DND-41 (cell line): ENCODE measurements around the gene ATXN7.

ENCODE experiments used
- EZH2 ChIP-seq: IDR thresholded peaks from 3 replicates; pipeline ENCODE4 v1.6.1; 2012; ENCODE audit warnings: borderline replicate concordance, low read depth, mild to moderate bottlenecking, moderate library complexity, low read length, inconsistent platforms; ENCODE audit not compliant: severe bottlenecking
- TF ChIP-seq, protein P1 (sequence below): IDR thresholded peaks from 2 replicates; pipeline ENCODE4 v1.5.1; 2012; ENCODE audit warnings: borderline replicate concordance, low read length, moderate library complexity, mild to moderate bottlenecking; ENCODE audit not compliant: poor library complexity, severe bottlenecking; ENCODE audit errors: extremely low read depth

DNA sequence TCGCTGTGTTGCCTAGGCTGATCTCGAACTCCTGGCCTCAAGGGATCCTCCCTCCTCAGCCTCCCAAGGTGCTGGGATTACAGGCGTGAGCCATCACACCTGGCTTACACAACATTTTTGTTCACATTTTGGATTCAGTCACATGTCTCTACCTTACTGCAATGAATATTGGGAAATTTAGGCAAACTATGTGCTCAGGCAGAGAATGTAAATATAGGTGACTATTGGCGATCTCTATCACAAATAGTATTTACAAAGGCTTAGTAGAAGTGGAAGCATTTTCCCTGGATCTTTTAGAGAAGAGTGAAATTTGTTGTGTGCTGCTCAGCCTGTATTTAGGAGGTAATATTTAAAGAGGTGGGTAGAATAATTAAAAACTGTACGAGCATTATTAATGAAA, 27.9 kb downstream of the ATXN7 start:
- TF ChIP-seq, protein P1, sequence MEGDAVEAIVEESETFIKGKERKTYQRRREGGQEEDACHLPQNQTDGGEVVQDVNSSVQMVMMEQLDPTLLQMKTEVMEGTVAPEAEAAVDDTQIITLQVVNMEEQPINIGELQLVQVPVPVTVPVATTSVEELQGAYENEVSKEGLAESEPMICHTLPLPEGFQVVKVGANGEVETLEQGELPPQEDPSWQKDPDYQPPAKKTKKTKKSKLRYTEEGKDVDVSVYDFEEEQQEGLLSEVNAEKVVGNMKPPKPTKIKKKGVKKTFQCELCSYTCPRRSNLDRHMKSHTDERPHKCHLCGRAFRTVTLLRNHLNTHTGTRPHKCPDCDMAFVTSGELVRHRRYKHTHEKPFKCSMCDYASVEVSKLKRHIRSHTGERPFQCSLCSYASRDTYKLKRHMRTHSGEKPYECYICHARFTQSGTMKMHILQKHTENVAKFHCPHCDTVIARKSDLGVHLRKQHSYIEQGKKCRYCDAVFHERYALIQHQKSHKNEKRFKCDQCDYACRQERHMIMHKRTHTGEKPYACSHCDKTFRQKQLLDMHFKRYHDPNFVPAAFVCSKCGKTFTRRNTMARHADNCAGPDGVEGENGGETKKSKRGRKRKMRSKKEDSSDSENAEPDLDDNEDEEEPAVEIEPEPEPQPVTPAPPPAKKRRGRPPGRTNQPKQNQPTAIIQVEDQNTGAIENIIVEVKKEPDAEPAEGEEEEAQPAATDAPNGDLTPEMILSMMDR, result no peak
- no peak for TF ChIP-seq EZH2
